Measurements from ENCODE around the gene TRNP1. TPM values are rescaled to one million over a fixed set of nuclear protein-coding genes. Genes with fewer than 3 reads are reported as not detected.

Gene TRNP1
- total RNA-seq, 6 experiments from 2014 or later: 2.0 to 24.8 (median 6.7) TPM

GRCh38 chr1:27049607-27050006 lies 56.1 kb downstream of the TRNP1 start:
- ATAC-seq: no peak

More at GRCh38 chr1:27049607-27050006, 56.1 kb downstream of the TRNP1 start:
- no peak overlapping the region for H3K27ac ChIP-seq
- TF ChIP-seq POLR2A (IDR thresholded peaks at IDR 0.05): no peak
- TF ChIP-seq CTCF (IDR thresholded peaks at IDR 0.05): no peak
- H3K9me3 ChIP-seq: no peaks in the 10 kb centered on the region
- H3K4me3 ChIP-seq: no peak overlapping the region
- WGBS (ENCODE audit: insufficient coverage, low coverage, low lambda C conversion rate, missing lambda C conversion rate): 37% methylated on average over 3 of the region's 3 CpGs
- H3K36me3 ChIP-seq: no peaks in the 10 kb centered on the region
- intact Hi-C loops (cut with DNase I): loop anchor here (5.0 kb wide), 1 partner anchor 48 kb away; no protein-coding TSS in a partner anchor
- no peak for DNase-seq
- peaks cover 0 to 4% (median 0%) of the 10 kb centered on the region in 4 donors for H3K4me1 ChIP-seq
- H3K27me3 ChIP-seq: no peaks in the 10 kb centered on the region

Other genes starting within 250 kb of the TRNP1 start
- gene PIGV, start 205.7 kb upstream of the TRNP1 start, total RNA-seq: 10 to 100 TPM; 13.2 to 27.8 (median 19.2) TPM
- gene ZDHHC18, start 167.0 kb upstream of the TRNP1 start, total RNA-seq: 10 to 100 TPM in 5 of 6 experiments, 1 to 10 TPM in 1; 9.6 to 16.9 (median 14.1) TPM
- 1 to 10 TPM in 3 of 6 experiments, not detected in 3; 2.2 to 2.5 (median 2.5) TPM for gene SFN, start 130.5 kb upstream of the TRNP1 start, total RNA-seq
- gene GPN2, start 103.4 kb upstream of the TRNP1 start, total RNA-seq: 10 to 100 TPM in 4 of 6 experiments, 1 to 10 TPM in 2; 5.6 to 18.3 (median 15.3) TPM
- gene GPATCH3, start 93.2 kb upstream of the TRNP1 start, total RNA-seq: 1 to 10 TPM; 6.0 to 8.1 (median 7.1) TPM
- 10 to 100 TPM; 25.6 to 69.6 (median 43.0) TPM for gene NR0B2, start 79.7 kb upstream of the TRNP1 start, total RNA-seq
- 10 to 100 TPM; 40.9 to 60.8 (median 48.4) TPM for gene NUDC, start 71.9 kb upstream of the TRNP1 start, total RNA-seq
- gene KDF1, start 33.2 kb upstream of the TRNP1 start, total RNA-seq: 1 to 10 TPM; 1.1 to 4.1 (median 2.5) TPM
- under 1 TPM in 4 of 6 experiments, not detected in 2; 0.11 to 0.49 (median 0.29) TPM for gene TENT5B, start 19.2 kb downstream of the TRNP1 start, total RNA-seq
- gene SLC9A1, start 161.4 kb downstream of the TRNP1 start, total RNA-seq: 1 to 10 TPM; 1.7 to 4.3 (median 3.0) TPM
- 10 to 100 TPM; 17.6 to 22.7 (median 19.8) TPM for gene WDTC1, start 240.9 kb downstream of the TRNP1 start, total RNA-seq

Measured in right lobe of liver (tissue), 6 donors.